PC-3 (cell line): ENCODE results near the gene TCERG1L.

Experiments used
- EZH2 ChIP-seq: fragments of 300-600 bp; sonication (generic); IDR thresholded peaks from one replicate; pipeline ENCODE4 v1.6.1; 2017; ENCODE audit warnings: antibody characterized with exemption, mild to moderate bottlenecking, low read length; ENCODE audit not compliant: unreplicated experiment
- TF ChIP-seq, protein P1 (sequence below): fragments of 300-600 bp; sonication (generic); conservative IDR thresholded peaks from 2 replicates; pipeline ENCODE4 v1.5.1; 2017; ENCODE audit warnings: antibody characterized with exemption, low read depth, mild to moderate bottlenecking, low read length

DNA sequence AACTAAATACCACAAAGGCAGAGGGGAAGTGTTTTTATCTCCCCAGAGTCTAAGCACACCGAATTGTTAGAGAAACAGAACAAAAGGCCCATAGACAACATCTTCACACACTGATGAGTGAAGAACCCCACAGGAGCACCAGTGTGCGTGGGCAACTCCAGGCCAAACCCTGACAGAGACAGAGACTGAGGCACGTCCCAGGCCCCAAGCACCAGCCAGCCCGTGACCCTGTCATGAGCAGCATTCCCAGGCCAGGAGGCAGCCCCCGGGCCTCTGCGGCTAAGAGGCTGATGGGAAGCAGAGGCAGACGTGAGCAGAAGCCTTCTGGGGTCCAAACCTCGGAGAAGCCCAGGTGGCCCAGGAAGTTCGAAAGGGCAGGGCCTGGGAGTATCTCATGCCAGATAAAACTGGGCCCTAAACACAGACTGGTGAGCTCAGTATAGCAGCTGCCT, 184.4 kb downstream of the TCERG1L start:
- no peak for TF ChIP-seq EZH2
- TF ChIP-seq, protein P1, sequence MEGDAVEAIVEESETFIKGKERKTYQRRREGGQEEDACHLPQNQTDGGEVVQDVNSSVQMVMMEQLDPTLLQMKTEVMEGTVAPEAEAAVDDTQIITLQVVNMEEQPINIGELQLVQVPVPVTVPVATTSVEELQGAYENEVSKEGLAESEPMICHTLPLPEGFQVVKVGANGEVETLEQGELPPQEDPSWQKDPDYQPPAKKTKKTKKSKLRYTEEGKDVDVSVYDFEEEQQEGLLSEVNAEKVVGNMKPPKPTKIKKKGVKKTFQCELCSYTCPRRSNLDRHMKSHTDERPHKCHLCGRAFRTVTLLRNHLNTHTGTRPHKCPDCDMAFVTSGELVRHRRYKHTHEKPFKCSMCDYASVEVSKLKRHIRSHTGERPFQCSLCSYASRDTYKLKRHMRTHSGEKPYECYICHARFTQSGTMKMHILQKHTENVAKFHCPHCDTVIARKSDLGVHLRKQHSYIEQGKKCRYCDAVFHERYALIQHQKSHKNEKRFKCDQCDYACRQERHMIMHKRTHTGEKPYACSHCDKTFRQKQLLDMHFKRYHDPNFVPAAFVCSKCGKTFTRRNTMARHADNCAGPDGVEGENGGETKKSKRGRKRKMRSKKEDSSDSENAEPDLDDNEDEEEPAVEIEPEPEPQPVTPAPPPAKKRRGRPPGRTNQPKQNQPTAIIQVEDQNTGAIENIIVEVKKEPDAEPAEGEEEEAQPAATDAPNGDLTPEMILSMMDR = no peak
